ENCODE results near the gene ZBTB20.

The ZBTB20 gene

DNA sequence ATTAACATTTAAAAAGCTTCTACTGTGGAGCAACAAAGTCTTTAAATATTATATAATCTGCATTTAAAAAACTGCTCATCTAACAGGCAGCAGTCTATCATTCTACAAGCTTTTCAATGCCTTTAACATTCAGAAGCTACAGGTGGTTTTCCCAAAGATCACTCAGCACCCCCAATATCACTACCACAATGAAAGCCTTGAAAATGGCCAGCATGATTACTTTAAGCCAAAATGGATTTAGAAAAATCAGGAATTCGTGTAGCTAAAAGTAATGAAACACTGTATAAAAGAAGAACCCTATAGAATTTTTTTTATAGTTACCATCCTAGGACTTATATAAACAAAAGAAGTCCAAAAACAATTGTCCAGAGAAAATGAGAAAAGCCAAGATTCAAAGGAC, 452.8 kb downstream of the ZBTB20 start:
- no peaks in the 10 kb centered on the region for H4K20me1 ChIP-seq (ENCODE audit: insufficient read depth, low read length)
- H3K9me2 ChIP-seq (replicated peaks; ENCODE audit: insufficient read depth, low read length), result no peaks in the 10 kb centered on the region
- no peaks in the 10 kb centered on the region for H3K4me1 ChIP-seq (ENCODE audit: low read length)
- no peak overlapping the region for H3K4me2 ChIP-seq (ENCODE audit: low read depth, low read length)
- no peaks in the 10 kb centered on the region for H3F3A ChIP-seq (ENCODE audit: insufficient read depth, low read length)
- no peaks in the 10 kb centered on the region for H3K9me3 ChIP-seq (replicated peaks; ENCODE audit: insufficient read depth, low read length)
- H3K9ac ChIP-seq (ENCODE audit: low read length), result no peak overlapping the region
- no peaks in the 10 kb centered on the region for H3K79me2 ChIP-seq (ENCODE audit: low read length)
- no peak for DNase-seq
- no peaks in the 10 kb centered on the region for H3K36me3 ChIP-seq (replicated peaks; ENCODE audit: insufficient read depth, low read length)
- H3K27me3 ChIP-seq (replicated peaks; ENCODE audit: insufficient read depth, low read length), result no peaks in the 10 kb centered on the region
- no peak overlapping the region for H2AFZ ChIP-seq (ENCODE audit: low read length)
- TF ChIP-seq EZH2phosphoT487 (IDR thresholded peaks at IDR 0.05; ENCODE audit: low read length), result no peak
- TF ChIP-seq EZH2 (optimal IDR thresholded peaks at IDR 0.05; ENCODE audit: low read depth, low read length), result no peak
- no peak for TF ChIP-seq CTCF (IDR thresholded peaks at IDR 0.05; ENCODE audit: low read length)
- H3K27ac ChIP-seq (ENCODE audit: low read length), result no peak overlapping the region
- no peak overlapping the region for H3K4me3 ChIP-seq (ENCODE audit: low read length)

DNA sequence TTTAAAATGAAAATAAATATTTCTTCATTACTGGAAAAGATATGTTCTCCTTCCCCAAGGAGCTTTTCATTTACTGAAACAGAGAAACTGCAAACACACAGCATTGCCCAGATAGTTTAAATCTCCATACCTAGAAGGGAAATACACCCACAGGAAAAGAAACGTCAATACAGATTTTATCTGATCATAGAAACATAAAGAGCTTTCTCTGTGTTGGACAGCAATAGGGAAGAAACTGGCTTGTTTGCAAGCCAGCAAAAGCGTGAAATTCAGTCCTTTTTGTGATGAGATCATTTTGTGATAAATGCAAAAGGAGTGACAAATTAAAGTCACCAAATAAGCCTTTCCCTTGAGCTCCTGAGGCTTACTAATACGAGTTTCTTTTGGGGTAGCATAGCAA, 455.2 kb downstream of the ZBTB20 start:
- DNase-seq, result no peak
- Histone ChIP-seq H3K9me2 (replicated peaks; ENCODE audit: insufficient read depth, low read length) (no peaks in the 10 kb centered on the region), H3K4me1 (ENCODE audit: low read length) (no peaks in the 10 kb centered on the region)

DNA sequence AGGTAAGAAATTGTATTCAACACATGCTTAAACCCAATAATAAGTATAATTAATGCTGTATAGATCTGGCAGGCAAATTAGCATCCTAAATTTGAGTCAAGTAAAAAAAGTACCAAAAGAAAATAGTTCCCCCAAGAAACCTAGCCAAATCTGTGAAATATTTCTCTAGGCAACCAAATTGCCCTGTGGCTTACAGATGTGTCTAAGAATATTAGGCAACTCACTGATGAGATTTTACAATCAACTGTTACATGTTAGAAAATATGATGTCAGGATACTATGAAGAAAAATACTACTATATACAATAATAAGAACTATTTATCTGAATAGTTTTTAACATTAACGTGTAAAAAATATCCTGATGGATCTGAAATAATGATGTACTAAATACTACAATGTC, 456.2 kb downstream of the ZBTB20 start:
- Histone ChIP-seq H3K9me2 (replicated peaks; ENCODE audit: insufficient read depth, low read length) (no peaks in the 10 kb centered on the region), H3K9me3 (replicated peaks; ENCODE audit: insufficient read depth, low read length) (no peaks in the 10 kb centered on the region), H3K27ac (ENCODE audit: low read length) (no peak overlapping the region), H3K4me1 (ENCODE audit: low read length) (no peaks in the 10 kb centered on the region), H3K79me2 (ENCODE audit: low read length) (no peaks in the 10 kb centered on the region), H3F3A (ENCODE audit: insufficient read depth, low read length) (no peaks in the 10 kb centered on the region), H3K4me3 (ENCODE audit: low read length) (no peak overlapping the region), H3K36me3 (replicated peaks; ENCODE audit: insufficient read depth, low read length) (no peaks in the 10 kb centered on the region), H3K9ac (ENCODE audit: low read length) (no peak overlapping the region), H4K20me1 (ENCODE audit: insufficient read depth, low read length) (no peaks in the 10 kb centered on the region), H2AFZ (ENCODE audit: low read length) (no peak overlapping the region), H3K27me3 (replicated peaks; ENCODE audit: insufficient read depth, low read length) (no peaks in the 10 kb centered on the region), H3K4me2 (ENCODE audit: low read depth, low read length) (no peak overlapping the region)
- TF ChIP-seq CTCF (IDR thresholded peaks at IDR 0.05; ENCODE audit: low read length) (no peak), EZH2phosphoT487 (IDR thresholded peaks at IDR 0.05; ENCODE audit: low read length) (no peak), EZH2 (optimal IDR thresholded peaks at IDR 0.05; ENCODE audit: low read depth, low read length) (no peak)
- DNase-seq, result no peak

More for the DNA sequence above, 455.2 kb downstream of the ZBTB20 start:
- no peaks in the 10 kb centered on the region for H3K36me3 ChIP-seq (replicated peaks; ENCODE audit: insufficient read depth, low read length)
- H4K20me1 ChIP-seq (ENCODE audit: insufficient read depth, low read length), result no peaks in the 10 kb centered on the region
- H3K79me2 ChIP-seq (ENCODE audit: low read length), result no peaks in the 10 kb centered on the region
- H3K4me2 ChIP-seq (ENCODE audit: low read depth, low read length), result no peak overlapping the region
- H3K27ac ChIP-seq (ENCODE audit: low read length), result no peak overlapping the region
- H3K9ac ChIP-seq (ENCODE audit: low read length), result no peak overlapping the region
- no peak overlapping the region for H3K4me3 ChIP-seq (ENCODE audit: low read length)
- no peaks in the 10 kb centered on the region for H3F3A ChIP-seq (ENCODE audit: insufficient read depth, low read length)
- no peak for TF ChIP-seq EZH2 (optimal IDR thresholded peaks at IDR 0.05; ENCODE audit: low read depth, low read length)
- no peak for TF ChIP-seq EZH2phosphoT487 (IDR thresholded peaks at IDR 0.05; ENCODE audit: low read length)
- no peak for TF ChIP-seq CTCF (IDR thresholded peaks at IDR 0.05; ENCODE audit: low read length)
- H2AFZ ChIP-seq (ENCODE audit: low read length), result no peak overlapping the region
- H3K9me3 ChIP-seq (replicated peaks; ENCODE audit: insufficient read depth, low read length), result no peaks in the 10 kb centered on the region
- no peaks in the 10 kb centered on the region for H3K27me3 ChIP-seq (replicated peaks; ENCODE audit: insufficient read depth, low read length)

Measured in MM.1S (cell line).